H1 (cell line): Measurements from ENCODE around the gene CYTH1. TPM values are rescaled to one million over a fixed set of nuclear protein-coding genes. Genes with fewer than 3 reads are reported as not detected.

Source experiments
- CTCF ChIA-PET: fragments of 300-600 bp; sonication (Branson Sonifier 250); formaldehyde crosslinking; loops from one replicate; lab custom pipeline; 2021; ENCODE audit not compliant: partially characterized antibody; lab: Charles Lee
- POLR2A ChIA-PET: fragments of 300-600 bp; sonication (Branson Sonifier 250); formaldehyde crosslinking; loops from one replicate; lab custom pipeline; 2021; ENCODE audit warnings: inconsistent platforms; ENCODE audit not compliant: partially characterized antibody; lab: Charles Lee
- DNase-seq, 2 experiments: peaks; one replicate each; pipeline versions ENCODE4 v3.0.0 to v3.0.0-alpha.2; 2010 to 2022; ENCODE audit warnings: low spot score in 2 of 2, low read depth in 1 of 2, mixed read lengths in 1 of 2
- FAIRE-seq: peaks from 2 replicates; lab custom pipeline; 2011; peaks lifted over from hg19 to GRCh38; lab: Jason Lieb, UNC
- H2AFZ ChIP-seq: 2 replicates; pipeline ENCODE4 v1.8.1; 2012; ENCODE audit warnings: low read length, inconsistent platforms
- H2AK5ac ChIP-seq: 2 replicates; pipeline ENCODE4 v1.6.1; 2013; ENCODE audit warnings: low read depth, low read length
- H2BK120ac ChIP-seq: replicated peaks from 2 replicates; pipeline ENCODE3; 2013; ENCODE audit warnings: low read depth, low read length, inconsistent platforms
- H2BK12ac ChIP-seq: 2 replicates; pipeline ENCODE4 v1.6.1; 2013; ENCODE audit warnings: low read depth, low read length
- H2BK15ac ChIP-seq: 2 replicates; pipeline ENCODE4 v1.6.1; 2013; ENCODE audit warnings: low read length
- H2BK20ac ChIP-seq: 2 replicates; pipeline ENCODE4 v1.6.1; 2013; ENCODE audit warnings: low read length
- H2BK5ac ChIP-seq: 2 replicates; pipeline ENCODE4 v1.6.1; 2013; ENCODE audit warnings: low read depth, low read length
- H3K14ac ChIP-seq: 2 replicates; pipeline ENCODE4 v1.6.1; 2013; ENCODE audit warnings: inconsistent platforms; ENCODE audit not compliant: insufficient read length
- H3K18ac ChIP-seq: 2 replicates; pipeline ENCODE4 v1.6.1; 2013; ENCODE audit warnings: low read length; ENCODE audit errors: extremely low read depth
- H3K23ac ChIP-seq: 2 replicates; pipeline ENCODE4 v1.6.1; 2013; ENCODE audit warnings: inconsistent platforms; ENCODE audit not compliant: insufficient read length
- H3K23me2 ChIP-seq: 2 replicates; pipeline ENCODE4 v1.6.1; 2013; ENCODE audit warnings: low read depth, low read length
- H3K27ac ChIP-seq: 2 replicates; pipeline ENCODE4 v1.6.1; 2011; ENCODE audit warnings: low read depth, low read length, inconsistent platforms
- H3K27me3 ChIP-seq, 4 experiments: replicated peaks in 1 of 4; 1 replicate in 1 of 4; 2 replicates in 3 of 4; pipeline versions ENCODE4 v1.6.1 to v1.8.1; 2011 to 2013; ENCODE audit warnings: low read length in 3 of 4, mild to moderate bottlenecking in 3 of 4, inconsistent platforms in 2 of 4, mixed read lengths in 2 of 4, moderate library complexity in 1 of 4; ENCODE audit not compliant: control insufficient read depth in 3 of 4, insufficient read depth in 3 of 4; ENCODE audit errors: extremely low read depth in 1 of 4
- H3K36me3 ChIP-seq, 4 experiments: 2 replicates each; pipeline versions ENCODE4 v1.6.1 to v1.8.1; 2011 to 2013; ENCODE audit warnings: mild to moderate bottlenecking in 4 of 4, low read length in 3 of 4, moderate library complexity in 2 of 4, control low read depth in 1 of 4, inconsistent platforms in 1 of 4; ENCODE audit not compliant: insufficient read depth in 4 of 4, control insufficient read depth in 2 of 4
- H3K4ac ChIP-seq: replicated peaks from 2 replicates; pipeline ENCODE3; 2013; ENCODE audit warnings: low read length, low read depth, mixed read lengths, inconsistent platforms; ENCODE audit not compliant: insufficient read length
- H3K4me1 ChIP-seq, 4 experiments: replicated peaks in 1 of 4; 1 replicate in 1 of 4; 2 replicates in 3 of 4; pipeline versions ENCODE4 v1.6.1 to v1.8.1; 2011 to 2013; ENCODE audit warnings: low read length in 3 of 4, inconsistent platforms in 2 of 4, mixed read lengths in 1 of 4; ENCODE audit not compliant: insufficient read depth in 4 of 4, control insufficient read depth in 3 of 4
- H3K4me2 ChIP-seq, 2 experiments: 2 replicates each; pipeline versions ENCODE4 v1.6.1 to v1.8.1; 2011 to 2013; ENCODE audit warnings: low read depth in 2 of 2, low read length in 2 of 2, control low read depth in 1 of 2, inconsistent platforms in 1 of 2, mild to moderate bottlenecking in 1 of 2; ENCODE audit not compliant: insufficient read depth in 1 of 2
- H3K4me3 ChIP-seq, 4 experiments: fragments of 200-600, 300-600 bp in 1 of 4; sonication (generic), shearing (Covaris generic), sonication (Bioruptor Twin) in 1 of 4; 2 replicates each; pipeline versions ENCODE4 v1.5.1 to v1.8.1; 2011 to 2016; ENCODE audit warnings: low read length in 4 of 4, low read depth in 3 of 4, control low read depth in 2 of 4, inconsistent platforms in 2 of 4, mild to moderate bottlenecking in 2 of 4, mixed read lengths in 1 of 4, moderate library complexity in 1 of 4; ENCODE audit not compliant: insufficient read depth in 2 of 4; ENCODE audit errors: extremely low read depth in 1 of 4
- H3K56ac ChIP-seq: replicated peaks from 2 replicates; pipeline ENCODE3; 2013; ENCODE audit warnings: low read depth, mild to moderate bottlenecking, mixed read lengths, low read length, inconsistent platforms; ENCODE audit not compliant: insufficient read length
- H3K79me1 ChIP-seq: 2 replicates; pipeline ENCODE4 v1.6.1; 2013; ENCODE audit warnings: low read depth, low read length, control low read depth
- H3K79me2 ChIP-seq, 2 experiments: 2 replicates each; pipeline versions ENCODE4 v1.6.1 to v1.8.1; 2012 to 2013; ENCODE audit warnings: low read length in 2 of 2, mild to moderate bottlenecking in 2 of 2, inconsistent platforms in 1 of 2; ENCODE audit not compliant: insufficient read depth in 2 of 2, control insufficient read depth in 1 of 2
- H3K9ac ChIP-seq, 4 experiments: replicated peaks in 1 of 4; 1 replicate in 1 of 4; 2 replicates in 3 of 4; pipeline versions ENCODE4 v1.6.1 to v1.8.1; 2011 to 2013; ENCODE audit warnings: low read depth in 3 of 4, low read length in 3 of 4, control low read depth in 2 of 4, mild to moderate bottlenecking in 2 of 4, moderate library complexity in 2 of 4, inconsistent platforms in 1 of 4; ENCODE audit errors: extremely low read depth in 1 of 4
- H3K9me3 ChIP-seq, 2 experiments: 2 replicates each; pipeline versions ENCODE4 v1.6.1 to v1.8.1; 2012 to 2013; ENCODE audit warnings: mild to moderate bottlenecking in 2 of 2, moderate library complexity in 2 of 2, control low read depth in 1 of 2, inconsistent platforms in 1 of 2, low read depth in 1 of 2, low read length in 1 of 2, mixed read lengths in 1 of 2; ENCODE audit not compliant: insufficient read depth in 2 of 2
- H4K20me1 ChIP-seq, 2 experiments: replicated peaks in 1 of 2; 2 replicates each; pipeline versions ENCODE3 to v1.8.1; 2011 to 2013; ENCODE audit warnings: inconsistent platforms in 2 of 2, low read length in 2 of 2, mild to moderate bottlenecking in 1 of 2; ENCODE audit not compliant: insufficient read depth in 2 of 2, control insufficient read depth in 1 of 2
- H4K5ac ChIP-seq: 2 replicates; pipeline ENCODE4 v1.6.1; 2013; ENCODE audit warnings: low read length, low read depth, mixed read lengths, inconsistent platforms; ENCODE audit not compliant: insufficient read length
- H4K8ac ChIP-seq: 2 replicates; pipeline ENCODE4 v1.8.0; 2013; ENCODE audit warnings: mild to moderate bottlenecking, moderate library complexity, low read length, inconsistent platforms; ENCODE audit not compliant: insufficient read depth; ENCODE audit errors: extremely low read depth
- H4K91ac ChIP-seq: replicated peaks from 2 replicates; pipeline ENCODE3; 2013; ENCODE audit warnings: low read length, mixed read lengths, inconsistent platforms; ENCODE audit not compliant: insufficient read length
- KDM1A ChIP-seq: fragments of 200-600, 300-600 bp; sonication (generic); IDR thresholded peaks from 2 replicates; pipeline ENCODE4 v1.7.1; 2016; ENCODE audit warnings: mild to moderate bottlenecking, low read length, borderline replicate concordance
- RAD21 ChIP-seq, 2 experiments: IDR thresholded peaks in 1 of 2; conservative IDR thresholded peaks in 1 of 2; 2 replicates each; pipeline ENCODE4 v1.6.1; 2011; ENCODE audit warnings: low read depth in 2 of 2, low read length in 2 of 2, improper control_type of control experiment in 1 of 2, inconsistent platforms in 1 of 2, mild to moderate bottlenecking in 1 of 2, moderate library complexity in 1 of 2
- SIN3A ChIP-seq, 2 experiments: IDR thresholded peaks in 1 of 2; conservative IDR thresholded peaks in 1 of 2; 2 replicates each; pipeline ENCODE4 v1.6.1; 2011 to 2012; ENCODE audit warnings: low read length in 2 of 2, improper control_type of control experiment in 1 of 2, low read depth in 1 of 2, mild to moderate bottlenecking in 1 of 2
- SIRT6 ChIP-seq: IDR thresholded peaks from one replicate; pipeline ENCODE4 v1.7.1; 2012; ENCODE audit warnings: low read length, inconsistent platforms
- SUZ12 ChIP-seq: fragments of 200-600 bp; sonication (generic); IDR thresholded peaks from 2 replicates; pipeline ENCODE4 v1.6.1; 2012; ENCODE audit warnings: mild to moderate bottlenecking, inconsistent platforms, low read length, moderate library complexity, mixed read lengths
- TBP ChIP-seq: IDR thresholded peaks from 2 replicates; pipeline ENCODE4 v1.6.1; 2011; ENCODE audit warnings: low read depth, low read length, improper control_type of control experiment
- WGBS, 2 experiments: shearing (Covaris generic) in 1 of 2; methylation state at CpG; one replicate each; pipeline versions ENCODE4 v1.1.6 to v1.1.7; 2013 to 2015; ENCODE audit warnings: low lambda C conversion rate in 2 of 2, mixed read lengths in 2 of 2, inconsistent platforms in 1 of 2, low coverage in 1 of 2, missing lambda C conversion rate in 1 of 2; ENCODE audit not compliant: insufficient replicate concordance in 2 of 2, insufficient coverage in 1 of 2, insufficient read length in 1 of 2; ENCODE audit errors: extremely low coverage in 1 of 2, missing lambda C conversion rate in 1 of 2; 5-methylcytosine and 5-hydroxymethylcytosine counted together
- polyA plus RNA-seq, 7 experiments: library from polyadenylated mRNA; depleted of rRNA in 3 of 7; stranded (reverse) in 5 of 7; unstranded in 2 of 7; fragments of >200 nt in 5 of 7; fragments of 200-250 nt in 2 of 7; gene quantifications; 1 replicate in 5 of 7; 2 replicates in 1 of 7; 4 replicates in 1 of 7; pipeline versions ENCODE4 v1.2.1 to v1.2.3, GENCODE V29; 2011 to 2013; ENCODE audit warnings: missing spikeins in 2 of 7, mixed read lengths in 2 of 7
- total RNA-seq: library from RNA; stranded (reverse); fragmentation: NEBNext Ultra II Directional; extraction: Animal tissue kit (Norgen Biotek cat#: 25700); gene quantifications from 2 replicates; pipeline ENCODE4 v1.2.1, GENCODE V29; 2021

Gene CYTH1
- total and polyA plus RNA-seq, 2 of the 8 experiments (the other 6 are each of a cell fraction or from before 2014, with no cell fraction given) = 12.8 to 14.8 TPM

GRCh38 chr17:78672871-78673371 is 109.2 kb downstream of the CYTH1 start:
- Histone ChIP-seq H4K91ac (no peak overlapping the region), H3K56ac (no peak overlapping the region), H4K8ac (no peak overlapping the region), H3K4me1 (no peaks in the 10 kb centered on the region), H3K27ac (no peak overlapping the region), H2BK120ac (no peak overlapping the region), H3K9ac (no peak overlapping the region), H2AK5ac (no peak overlapping the region), H2AFZ (no peak overlapping the region), H3K9me3 (0 out of 4 replicates have a peak, but pooled peaks cover 0 to 3% of the 10 kb centered on the region in 2 experiments), H3K36me3 (no peaks in the 10 kb centered on the region; a peak in 1 of 8 replicates), H3K23ac (no peak overlapping the region), H3K14ac (no peak overlapping the region), H4K20me1 (peaks cover 0 to 3% of the 10 kb centered on the region in 2 experiments), H2BK20ac (no peak overlapping the region), H2BK15ac (no peak overlapping the region), H3K4me3 (no peak overlapping the region), H3K27me3 (no peaks in the 10 kb centered on the region), H2BK12ac (no peak overlapping the region), H3K4me2 (no peak overlapping the region), H2BK5ac (no peak overlapping the region), H4K5ac (no peak overlapping the region), H3K79me2 (no peaks in the 10 kb centered on the region), H3K79me1 (no peaks in the 10 kb centered on the region)
- no peak for FAIRE-seq
- ChIA-PET POLR2A (no interaction called here), CTCF (interaction anchor here (1.1 to 1.4 kb wide), 2 partner anchors 36 to 227 kb away, joined by 3 to 5 read pairs; no protein-coding TSS in a partner anchor)
- WGBS, 2 experiments = 93% methylated on average over 5 of the region's 5 CpGs; no CpG with 5 or more reads in 1 of the 2 experiments
- TF ChIP-seq KDM1A = no peak
- TF ChIP-seq SIN3A (conservative IDR thresholded peaks at IDR 0.05 in 1 of 2, IDR thresholded peaks at IDR 0.05 in 1 of 2; ENCODE audit: low read depth in 1 of 2, low read length in 2 of 2) = no peak
- no peak for TF ChIP-seq SUZ12
- TF ChIP-seq TBP = no peak
- no peak for TF ChIP-seq RAD21 (IDR thresholded peaks at IDR 0.05 in 1 of 2, conservative IDR thresholded peaks at IDR 0.05 in 1 of 2; ENCODE audit: low read depth in 2 of 2, low read length in 2 of 2)
- TF ChIP-seq SIRT6 = no peak
- TF ChIP-seq, all 59 proteins: peak for 0
- no peak overlapping the region for H3K18ac ChIP-seq
- H3K23me2 ChIP-seq = no peaks in the 10 kb centered on the region; the same call in 1 of the 2 replicates
- H3K4ac ChIP-seq = no peak overlapping the region
- no peak for DNase-seq
